HG02623 (cell line): ENCODE results near the gene ENO3.
"Not testable (repeated sequence)": the region's sequence is repeated elsewhere in the genome, so short reads cannot be mapped to it uniquely, and the experiment has no call there.

Experiments
- ATAC-seq: cut with Tn5 transposase; IDR thresholded peaks from one replicate; pipeline ENCODE4 v1.9.1; 2021; ENCODE audit warnings: moderate library complexity; ENCODE audit not compliant: unreplicated experiment

ENO3 gene

DNA sequence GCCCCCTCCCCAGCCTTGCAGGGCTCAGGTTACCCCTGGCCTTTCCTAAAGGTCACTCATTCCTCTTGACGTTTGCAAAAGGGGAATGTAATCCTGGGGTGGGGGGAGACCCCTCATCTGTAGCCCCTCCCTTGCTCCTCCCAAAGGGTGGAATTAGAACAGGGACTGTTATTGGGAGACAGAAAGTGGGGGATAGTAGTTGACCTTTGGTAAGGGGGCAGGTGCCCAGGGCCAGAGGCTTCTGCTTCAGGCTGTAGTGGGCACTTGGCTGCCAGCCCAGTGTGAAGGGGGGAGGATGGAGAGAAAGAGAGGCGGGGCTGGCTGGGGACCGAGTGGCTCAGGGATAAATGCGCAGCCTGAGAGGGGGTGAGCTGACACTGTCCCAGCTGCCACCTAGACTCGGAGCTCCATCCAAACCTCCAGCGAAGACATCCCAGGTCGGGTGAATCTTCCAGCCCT, at the start of gene ENO3:
Gene ENO3 (plus strand): TSS at position 374 of the 459 bp plus-strand sequence. CDS start 711 bp downstream, outside the sequence.
- no peak for ATAC-seq

- no peak for ATAC-seq
Measured at GRCh38 chr17:4901648-4902344, 49.1 kb upstream of the ENO3 start.

GRCh38 chr17:4902540-4902939, 48.4 kb upstream of the ENO3 start:
- ATAC-seq = no peak

DNA sequence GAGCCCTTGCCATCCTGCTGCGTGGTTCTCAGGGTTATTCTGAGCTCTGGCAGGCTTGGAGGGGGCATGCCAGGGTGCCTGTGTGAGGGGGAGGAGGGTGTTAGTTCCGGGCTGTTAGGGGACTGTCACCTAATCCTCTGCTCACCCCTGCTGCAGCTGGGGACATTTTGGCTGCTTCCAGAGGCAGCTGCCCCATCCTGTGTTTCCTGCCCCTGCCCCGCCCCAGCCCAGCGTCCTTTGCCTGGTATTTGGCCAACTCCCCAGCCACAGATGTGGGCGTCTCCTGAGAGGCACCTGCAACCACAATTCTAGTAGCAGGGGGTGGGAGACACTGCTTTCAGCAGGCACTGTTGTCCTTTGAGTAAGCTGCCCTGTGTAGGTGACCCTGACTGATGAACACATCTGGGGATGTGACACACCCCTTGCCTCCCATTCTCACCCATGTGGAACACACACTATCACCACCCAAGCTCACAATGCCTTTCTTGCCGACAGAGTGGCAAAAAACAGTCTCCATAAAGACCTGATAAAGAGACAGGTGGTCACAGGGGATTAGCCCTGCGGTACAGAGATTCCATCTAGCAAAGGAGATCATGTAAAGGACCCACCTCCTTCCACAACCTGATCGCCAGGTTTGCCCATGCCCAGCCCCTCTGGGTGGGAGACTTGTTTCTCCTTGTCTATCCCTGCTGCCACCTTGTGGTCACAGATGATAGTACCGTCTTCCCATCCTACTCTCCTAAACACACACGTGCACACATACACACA, 47.7 kb upstream of the ENO3 start, which contains the start of gene CHRNE:
Gene CHRNE (minus strand): TSS at position 48 of the 768 bp plus-strand sequence. CDS start 35 bp downstream, at position 13.
- ATAC-seq = no peak

DNA sequence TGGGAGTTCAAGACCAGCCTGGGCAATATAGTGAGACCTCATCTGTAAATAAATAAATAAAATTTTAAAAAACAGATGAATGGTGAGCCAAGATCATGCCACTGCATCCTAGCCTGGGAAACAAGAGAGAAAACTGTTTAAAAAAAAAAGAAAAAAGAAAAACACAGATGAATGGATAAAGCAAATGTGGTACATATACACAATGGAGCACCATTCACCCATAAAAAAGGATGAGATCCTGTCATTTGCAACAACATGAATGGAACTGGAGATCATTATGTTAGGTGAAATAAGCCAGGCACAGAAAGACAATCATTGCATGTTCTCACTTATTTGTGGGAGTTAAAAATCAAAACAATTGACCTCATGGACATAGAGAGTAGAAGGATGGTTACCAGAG, 44.3 kb upstream of the ENO3 start:
- ATAC-seq = not testable (repeated sequence)

GRCh38 chr17:4908301-4908700, 42.6 kb upstream of the ENO3 start:
- no peak for ATAC-seq

- ATAC-seq = no peak
Measured at GRCh38 chr17:4908711-4909496, 42.0 kb upstream of the ENO3 start.

DNA sequence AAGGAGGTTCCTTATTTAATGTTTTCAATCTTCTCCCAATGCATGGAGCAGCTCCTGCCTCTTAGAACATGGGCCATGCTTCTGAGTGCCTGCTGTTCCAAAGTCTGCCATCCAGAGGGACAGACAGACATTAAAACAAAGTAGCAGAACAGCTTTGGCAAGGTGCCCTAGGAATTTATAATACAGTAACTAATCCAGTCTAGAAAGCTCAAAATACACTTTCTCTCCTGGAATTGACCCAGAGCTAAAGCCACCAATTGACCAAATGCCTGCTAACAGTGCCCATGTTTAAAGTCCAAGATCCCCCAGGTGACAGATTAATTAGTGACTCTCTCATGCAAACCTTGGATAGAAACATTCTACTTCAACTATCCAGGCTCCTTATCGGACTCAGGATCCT, 36.9 kb upstream of the ENO3 start:
- ATAC-seq = no peak

GRCh38 chr17:4914551-4914950, 36.4 kb upstream of the ENO3 start:
- not testable (repeated sequence) for ATAC-seq

GRCh38 chr17:4919511-4920047, 31.3 kb upstream of the ENO3 start:
- ATAC-seq = no peak

GRCh38 chr17:4920351-4921048, 30.4 kb upstream of the ENO3 start:
- ATAC-seq = no peak

- no peak for ATAC-seq
Measured at GRCh38 chr17:4921320-4921719, 29.6 kb upstream of the ENO3 start.

- ATAC-seq = not testable (repeated sequence)
Measured at GRCh38 chr17:4926577-4927335, 24.2 kb upstream of the ENO3 start.

GRCh38 chr17:4928881-4929280, 22.0 kb upstream of the ENO3 start:
- no peak for ATAC-seq

DNA sequence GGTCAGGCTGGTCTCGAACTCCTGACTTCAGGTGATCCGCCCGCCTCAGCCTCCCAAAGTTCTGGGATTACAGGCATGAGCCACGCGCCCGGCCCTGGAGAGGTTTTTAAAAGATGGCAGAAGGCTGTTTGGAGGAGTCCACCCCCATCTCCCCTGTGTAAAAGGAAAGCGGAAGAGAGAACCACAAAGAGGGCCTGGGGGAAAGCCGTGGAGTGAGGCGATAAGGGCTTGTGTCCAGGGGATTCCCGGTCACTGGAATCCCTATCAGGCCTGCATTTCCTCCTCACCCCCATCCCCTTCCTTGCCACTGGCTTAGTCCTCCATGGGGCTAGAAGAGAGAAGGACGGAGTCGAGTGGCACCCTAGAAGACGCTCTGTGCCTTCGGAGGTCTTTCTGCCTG, 19.0 kb upstream of the ENO3 start, which contains the start of gene GP1BA:
Gene GP1BA (plus strand): TSS at position 315 of the 400 bp plus-strand sequence. CDS start 328 bp downstream, outside the sequence.
- ATAC-seq = no peak

GRCh38 chr17:4932756-4933155, 18.2 kb upstream of the ENO3 start:
- ATAC-seq = no peak

- ATAC-seq = no peak
Measured at GRCh38 chr17:4933646-4934045, 17.3 kb upstream of the ENO3 start.

DNA sequence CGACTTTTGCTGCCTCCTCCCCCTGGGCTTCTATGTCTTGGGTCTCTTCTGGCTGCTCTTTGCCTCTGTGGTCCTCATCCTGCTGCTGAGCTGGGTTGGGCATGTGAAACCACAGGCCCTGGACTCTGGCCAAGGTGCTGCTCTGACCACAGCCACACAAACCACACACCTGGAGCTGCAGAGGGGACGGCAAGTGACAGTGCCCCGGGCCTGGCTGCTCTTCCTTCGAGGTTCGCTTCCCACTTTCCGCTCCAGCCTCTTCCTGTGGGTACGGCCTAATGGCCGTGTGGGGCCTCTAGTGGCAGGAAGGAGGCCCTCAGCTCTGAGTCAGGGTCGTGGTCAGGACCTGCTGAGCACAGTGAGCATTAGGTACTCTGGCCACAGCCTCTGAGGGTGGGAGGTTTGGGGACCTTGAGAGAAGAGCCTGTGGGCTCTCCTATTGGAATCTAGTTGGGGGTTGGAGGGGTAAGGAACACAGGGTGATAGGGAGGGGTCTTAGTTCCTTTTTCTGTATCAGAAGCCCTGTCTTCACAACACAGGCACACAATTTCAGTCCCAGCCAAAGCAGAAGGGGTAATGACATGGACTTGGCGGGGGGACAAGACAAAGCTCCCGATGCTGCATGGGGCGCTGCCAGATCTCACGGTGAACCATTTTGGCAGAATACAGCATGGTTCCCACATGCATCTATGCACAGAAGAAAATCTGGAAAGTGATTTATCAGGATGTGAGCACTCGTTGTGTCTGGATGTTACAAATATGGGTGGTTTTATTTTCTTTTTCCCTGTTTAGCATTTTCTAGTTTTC, 16.5 kb upstream of the ENO3 start:
- ATAC-seq = no peak

DNA sequence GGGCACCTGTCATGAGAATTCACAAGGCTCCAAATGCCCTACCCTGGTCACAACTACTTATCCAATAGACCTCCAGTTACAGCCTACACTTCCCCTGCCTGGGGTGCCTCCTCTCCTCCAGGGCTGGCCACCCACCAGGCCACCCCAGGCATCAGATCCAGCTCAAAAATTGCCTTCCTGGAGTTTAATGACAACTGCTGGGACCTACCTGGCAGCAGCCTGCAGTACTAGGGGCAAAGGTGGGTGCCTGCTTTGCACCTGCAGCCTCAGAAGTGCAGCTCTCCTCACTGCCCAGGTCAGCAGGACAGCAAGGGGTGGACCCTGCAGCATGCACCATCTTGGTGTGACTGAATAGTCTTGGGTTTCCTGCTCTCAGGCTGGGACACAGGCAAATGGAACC, 15.3 kb upstream of the ENO3 start:
- no peak for ATAC-seq
